Kasumi-1 (cell line): ENCODE data around the gene HBE1.
"Not testable (repeated sequence)": the region's sequence is repeated elsewhere in the genome, so short reads cannot be mapped to it uniquely, and the experiment has no call there.

ENCODE experiments used
- DNase-seq, 2 experiments: peaks; one replicate each; lab custom pipeline; 2025; lab: John Stamatoyannopoulos, UW

The HBE1 gene

DNA sequence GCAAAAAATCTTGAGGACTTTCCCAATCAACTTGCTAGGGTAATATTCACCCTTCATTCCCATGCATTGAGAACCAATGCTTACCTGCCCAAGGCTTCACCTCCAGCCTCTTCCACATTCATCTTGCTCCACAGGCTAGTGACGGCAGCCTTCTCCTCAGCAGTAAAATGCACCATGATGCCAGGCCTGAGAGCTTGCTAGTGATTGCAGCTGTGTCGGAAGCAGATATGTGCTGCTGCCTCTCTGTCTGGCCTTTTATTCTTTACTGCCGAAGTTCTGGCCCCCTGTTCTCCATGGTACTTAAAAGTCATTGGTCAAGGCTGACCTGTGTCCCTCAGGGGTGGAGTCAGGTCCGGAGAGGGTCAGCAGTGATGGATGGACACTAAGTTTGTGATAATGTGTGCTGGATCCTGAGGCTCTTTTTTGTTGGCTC is at the start of gene HBE1:
Gene HBE1 (minus strand): TSS at position 231 of the 433 bp plus-strand sequence. CDS start 55 bp downstream, at position 176.
- DNase-seq = no peak

DNA sequence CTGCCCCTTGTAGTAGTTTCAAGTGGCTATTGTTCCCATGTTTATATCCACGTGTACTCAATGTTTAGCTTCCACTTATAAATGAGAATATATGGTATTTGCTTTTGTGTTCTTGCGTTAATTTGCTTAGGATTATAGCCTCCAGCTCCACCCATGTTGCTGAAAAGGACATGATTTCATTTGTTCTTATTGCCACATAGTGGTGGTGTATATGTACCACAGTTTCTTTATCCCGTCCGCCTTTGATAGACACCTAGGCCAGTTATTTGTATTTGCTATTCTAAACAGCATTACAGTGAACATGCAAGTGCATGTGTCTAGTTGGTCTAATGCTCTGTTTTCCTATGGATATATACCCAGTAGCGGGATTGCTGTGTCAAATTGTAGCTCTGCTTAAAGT is 47.5 kb upstream of the HBE1 start:
- no peak for DNase-seq

DNA sequence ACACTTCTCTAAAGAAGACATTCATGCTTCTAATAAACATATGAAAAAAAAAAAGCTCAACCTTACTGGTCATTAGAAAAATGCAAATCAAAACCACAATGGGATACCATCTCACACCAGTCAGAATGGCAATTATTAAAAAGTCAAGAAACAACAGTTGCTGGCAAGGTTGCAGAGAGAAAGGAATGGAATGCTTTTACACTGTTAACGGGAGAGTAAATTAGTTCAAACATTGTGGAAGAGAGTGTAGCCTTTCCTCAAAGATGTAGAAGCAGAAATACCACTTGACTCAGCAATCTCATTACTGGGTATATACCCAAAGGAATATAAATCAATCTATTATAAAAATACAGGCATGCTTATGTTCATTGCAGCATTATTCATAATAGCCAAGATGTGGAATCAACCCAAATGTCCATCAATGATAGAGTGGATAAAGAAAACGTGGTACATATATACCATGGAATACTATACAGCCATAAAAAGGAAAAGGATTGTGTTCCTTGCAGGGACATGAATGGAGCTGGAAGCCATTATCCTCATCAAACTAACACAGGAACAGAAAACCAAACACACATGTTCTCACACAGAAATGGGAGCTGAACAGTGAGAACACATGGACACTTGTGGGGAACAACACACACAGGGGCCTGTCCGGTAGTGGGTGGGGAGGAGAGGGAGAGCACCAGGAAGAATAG is 43.7 kb upstream of the HBE1 start:
- DNase-seq = not testable (repeated sequence)

DNA sequence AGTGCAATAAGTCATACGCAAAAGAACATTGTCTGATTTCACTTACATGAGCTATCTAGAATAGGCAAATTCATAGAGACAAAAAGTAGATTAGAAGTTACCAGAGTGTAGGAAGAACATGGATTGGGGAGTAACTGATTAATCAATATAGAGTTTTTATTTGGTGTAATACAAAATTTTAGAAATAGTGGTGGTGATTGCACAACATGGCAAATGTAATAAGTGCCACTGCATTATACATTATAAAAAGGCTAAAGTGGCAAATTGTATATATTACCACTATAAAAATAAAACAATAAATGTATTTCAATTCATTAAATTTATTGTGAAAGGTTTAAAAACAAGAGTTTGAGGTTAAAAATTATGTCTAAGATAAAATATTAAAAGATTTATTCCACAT is 40.7 kb upstream of the HBE1 start:
- no peak for DNase-seq

DNA sequence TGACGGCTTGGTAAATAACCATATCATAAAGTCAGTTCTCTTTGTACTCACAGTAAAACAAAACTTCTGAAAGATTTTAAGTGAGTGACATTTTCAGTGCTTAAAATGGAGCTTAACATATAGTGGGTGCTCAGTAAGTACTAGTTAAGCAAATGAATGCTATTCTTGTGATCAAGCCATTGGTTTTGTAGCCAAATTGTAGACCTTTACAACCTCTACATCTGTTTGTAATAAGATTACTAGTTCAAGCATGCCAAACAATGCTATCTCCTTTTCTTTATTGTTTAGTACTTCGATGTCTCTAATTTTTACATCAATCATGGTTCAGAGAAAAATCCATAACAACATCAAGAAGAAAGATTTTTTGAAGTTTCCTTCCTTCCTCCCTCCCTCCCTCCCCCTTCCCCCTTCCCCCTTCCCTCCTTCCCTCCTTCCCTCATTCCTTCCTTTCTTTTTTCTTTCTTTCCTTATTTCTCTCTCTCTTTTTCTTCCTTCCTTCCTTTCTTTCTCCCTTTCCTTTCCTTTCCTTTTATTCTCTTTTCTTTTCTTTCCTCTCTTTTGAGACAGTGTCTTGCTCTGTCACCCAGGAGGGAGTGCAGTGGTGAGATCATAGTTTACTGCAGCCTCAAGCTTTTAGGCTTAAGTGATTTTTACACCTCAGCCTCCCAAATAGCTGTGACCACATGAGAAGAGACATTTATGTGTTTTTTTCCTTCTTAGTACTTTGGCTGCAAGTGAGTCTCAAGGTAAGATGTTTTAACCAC is 37.7 kb upstream of the HBE1 start:
- no peak for DNase-seq

DNA sequence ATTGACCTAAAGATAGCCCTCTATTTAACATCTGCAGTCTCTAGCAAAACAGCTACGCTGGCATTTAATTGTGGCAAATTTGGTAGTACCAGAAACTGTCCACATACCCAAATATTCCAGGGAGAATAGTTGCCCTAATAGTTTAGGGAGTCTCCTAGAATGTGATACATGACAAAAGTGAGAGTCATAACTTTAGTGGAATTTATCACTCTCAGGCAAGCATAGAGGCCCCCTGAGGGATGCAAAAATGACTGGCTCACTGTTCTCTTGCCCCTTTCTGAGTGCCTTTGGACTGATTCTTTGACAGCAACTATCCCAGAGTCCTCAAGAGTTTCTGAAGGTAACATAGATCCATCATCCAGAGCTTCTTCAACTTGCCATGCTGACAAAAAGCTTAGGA is 34.3 kb upstream of the HBE1 start:
- no peak for DNase-seq

DNA sequence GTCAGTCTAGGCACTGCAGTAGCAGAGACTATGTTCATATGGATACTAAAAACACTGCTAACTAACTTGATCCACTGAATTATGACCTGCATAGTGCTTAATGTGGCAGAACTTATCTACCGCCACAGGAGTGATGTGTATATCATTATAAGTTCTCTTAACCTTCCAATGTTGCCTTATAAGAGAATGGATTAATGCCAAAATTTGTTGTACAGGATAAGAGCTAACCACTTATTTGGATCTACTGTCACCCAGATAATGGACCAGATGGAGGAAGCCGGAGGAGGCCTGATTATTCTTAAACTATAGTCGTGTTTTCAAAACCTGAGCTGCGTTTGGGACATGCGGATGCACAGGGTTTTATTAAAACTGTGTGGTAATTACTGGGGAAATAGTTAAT is 33.9 kb upstream of the HBE1 start:
- no peak for DNase-seq

DNA sequence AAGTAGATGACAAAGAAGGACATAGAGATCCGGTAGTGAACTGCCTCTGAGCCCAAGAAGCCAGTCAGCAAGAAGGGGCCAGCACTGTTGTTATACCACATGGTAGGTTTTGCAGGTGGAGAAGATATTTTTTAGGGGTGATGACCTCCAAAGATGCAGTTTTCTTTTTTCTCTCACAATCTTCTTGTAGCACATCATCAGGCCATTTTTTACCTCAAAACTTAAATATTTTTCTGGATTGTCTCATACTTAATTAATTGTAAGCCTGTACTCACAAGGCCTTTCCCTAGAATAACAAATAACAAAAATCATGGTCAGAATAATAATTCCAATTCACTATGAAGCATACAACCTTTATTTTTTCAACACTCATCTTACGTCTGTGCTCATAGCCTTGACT is 32.1 kb upstream of the HBE1 start, which contains the start of gene OR51B4:
Gene OR51B4 (minus strand): TSS at position 101 of the 400 bp plus-strand sequence. CDS start 0 bp downstream, at position 101.
- DNase-seq = no peak

DNA sequence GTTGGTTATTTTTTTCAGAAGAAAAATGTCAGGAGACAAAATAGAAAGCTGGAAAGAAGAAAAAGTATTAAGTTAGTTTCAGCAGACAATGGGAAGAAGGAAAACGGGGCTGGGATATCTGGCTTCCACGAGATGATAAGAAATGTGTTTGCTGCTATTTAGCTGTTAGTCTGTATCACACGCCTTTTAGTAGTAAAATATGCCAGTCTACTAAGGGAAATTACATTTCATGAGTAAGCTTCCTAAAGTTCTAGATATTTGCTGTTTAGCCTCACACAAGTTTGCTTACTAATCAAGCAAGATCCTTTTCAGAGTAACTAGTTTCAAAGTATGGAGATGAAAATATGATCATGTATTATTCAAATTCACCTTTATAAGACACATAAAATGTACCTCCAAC is 30.5 kb upstream of the HBE1 start:
- DNase-seq = no peak

DNA sequence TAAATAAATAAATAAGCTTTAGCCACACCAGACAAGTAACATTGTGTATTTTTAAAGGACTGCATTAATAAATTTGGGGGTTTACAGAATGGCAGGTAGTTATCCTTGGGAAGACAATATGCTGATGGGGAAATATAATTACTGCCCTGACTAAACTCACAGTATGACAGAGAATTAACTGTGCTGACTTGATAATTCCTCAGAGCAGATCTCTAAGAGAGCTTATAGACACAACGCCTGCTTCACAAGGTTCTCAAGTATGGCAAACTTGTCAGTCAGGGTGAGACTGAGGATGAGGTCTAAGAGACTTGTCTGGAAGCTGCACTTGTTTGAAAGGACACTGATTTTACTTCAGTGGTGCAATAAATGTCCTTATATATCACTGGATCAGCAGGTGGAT is 28.7 kb upstream of the HBE1 start:
- no peak for DNase-seq

DNA sequence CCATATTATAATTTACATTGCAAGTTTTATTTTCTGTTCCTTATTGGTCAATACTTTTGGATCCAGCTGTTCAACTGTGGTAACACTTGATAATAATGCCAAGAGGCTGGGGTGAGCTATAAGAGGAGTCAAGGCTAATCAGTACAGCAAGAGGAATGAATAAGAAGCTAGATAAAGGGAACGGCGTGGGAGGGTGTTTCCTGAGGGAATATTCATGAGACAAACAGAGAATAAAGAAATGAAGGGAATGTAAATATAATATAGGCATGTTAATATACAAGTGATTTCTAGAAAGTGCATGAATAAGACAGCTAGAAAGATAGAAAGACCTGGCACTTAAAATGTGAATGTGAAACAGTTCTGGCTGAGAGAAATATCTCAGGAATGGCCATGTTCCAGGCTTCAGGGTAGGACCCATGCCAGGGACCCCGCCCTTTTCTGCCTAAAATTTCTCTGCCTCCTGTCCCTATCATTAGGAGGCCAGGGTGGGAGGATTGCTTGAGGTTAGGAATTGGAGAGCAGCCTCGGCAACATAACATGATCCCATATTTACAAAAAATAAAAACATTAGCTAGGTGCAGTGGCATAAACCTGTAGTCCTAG is 28.1 kb upstream of the HBE1 start:
- DNase-seq = no peak

DNA sequence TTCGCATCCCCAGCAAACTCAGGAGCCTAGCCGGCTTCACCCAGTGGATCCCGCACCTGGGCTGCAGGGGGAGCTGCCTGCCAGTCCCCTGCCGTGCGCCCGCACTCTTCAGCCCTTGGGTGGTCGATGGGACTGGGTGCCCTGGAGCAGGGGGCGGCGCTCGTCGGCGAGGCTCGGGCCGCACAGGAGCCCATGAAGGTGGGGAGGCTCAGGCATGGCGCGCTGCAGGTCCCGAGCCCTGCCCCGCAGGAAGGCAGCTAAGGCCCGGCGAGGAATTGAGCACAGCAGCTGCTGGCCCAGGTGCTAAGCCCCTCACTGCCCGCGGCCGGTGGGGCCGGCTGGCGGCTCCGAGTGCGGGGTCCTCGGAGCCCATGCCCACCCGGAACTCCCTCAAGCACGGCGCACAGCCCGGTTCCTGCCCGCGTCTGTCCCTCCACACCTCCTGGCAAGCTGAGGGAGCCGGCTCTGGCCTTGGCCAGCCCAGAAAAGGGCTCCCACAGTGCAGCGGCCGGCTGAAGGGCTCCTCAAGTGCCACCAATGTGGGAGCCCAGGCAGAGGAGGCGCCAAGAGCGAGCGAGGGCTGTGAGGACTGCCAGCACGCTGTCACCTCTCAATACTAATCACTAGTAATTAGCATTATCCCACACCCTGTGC is 24.7 kb upstream of the HBE1 start:
- DNase-seq = not testable (repeated sequence)

DNA sequence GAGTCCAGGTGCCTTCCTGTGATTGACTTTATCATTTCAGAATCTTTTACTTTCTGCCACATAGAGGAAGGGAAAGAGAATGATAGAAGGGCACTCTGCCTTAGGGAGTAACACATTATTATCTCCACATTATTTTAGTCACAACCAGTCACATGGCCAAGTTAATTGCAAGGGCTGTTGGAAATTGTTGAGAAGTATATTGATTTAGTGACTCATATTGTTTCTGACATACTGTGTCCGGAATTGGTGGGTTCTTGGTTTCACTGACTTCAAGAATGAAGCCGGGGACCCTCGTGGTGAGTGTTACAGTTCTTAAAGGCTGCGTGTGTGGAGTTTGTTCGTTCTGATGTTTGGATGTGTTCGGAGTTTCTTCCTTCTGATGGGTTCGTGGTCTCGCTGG is 23.3 kb upstream of the HBE1 start:
- no peak for DNase-seq

DNA sequence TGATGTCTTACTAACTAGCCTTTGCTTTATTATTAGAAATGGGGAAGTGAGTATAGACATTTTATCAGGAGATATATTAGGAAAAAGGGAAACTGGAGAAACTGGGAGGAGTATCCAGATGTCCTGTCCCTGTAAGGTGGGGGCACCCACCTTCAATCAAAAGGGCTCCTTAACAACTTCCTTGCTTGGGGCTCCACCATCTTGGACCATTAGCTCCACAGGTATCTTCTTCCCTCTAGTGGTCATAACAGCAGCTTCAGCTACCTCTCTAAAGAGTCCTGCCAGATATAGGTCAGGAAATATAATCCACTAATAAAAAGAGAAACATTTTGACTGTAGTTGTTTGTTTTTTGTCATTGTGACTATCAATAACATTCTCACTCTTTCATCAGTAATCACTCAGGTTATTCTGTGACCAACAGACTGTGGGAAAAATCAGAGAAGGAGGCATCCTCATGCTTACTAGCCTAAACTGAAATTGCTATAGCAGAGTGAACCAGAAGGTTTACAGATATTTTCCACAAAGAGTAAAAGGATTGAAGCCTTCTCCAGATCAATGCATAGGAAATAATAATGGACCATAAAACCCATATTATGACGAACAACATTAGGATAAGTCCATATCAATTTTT is 21.6 kb upstream of the HBE1 start:
- no peak for DNase-seq

DNA sequence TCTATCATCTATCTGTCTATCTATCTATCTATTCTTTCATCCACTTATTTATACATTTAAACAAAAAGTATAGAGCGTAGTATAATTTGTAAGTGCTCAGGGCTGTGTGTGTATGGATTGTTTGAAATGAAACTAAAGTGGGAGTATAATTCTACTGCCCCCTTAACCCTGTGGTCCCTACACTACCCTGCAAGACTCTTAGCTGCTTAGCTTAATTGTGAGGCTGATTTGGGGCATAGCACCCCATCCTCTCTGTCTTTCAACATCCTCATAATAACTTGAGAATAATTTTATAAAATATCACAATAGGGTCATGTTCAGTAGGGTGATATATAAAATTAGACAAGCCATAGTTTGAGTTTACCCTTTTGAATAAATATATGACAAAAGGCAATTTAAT is 20.4 kb upstream of the HBE1 start:
- no peak for DNase-seq

DNA sequence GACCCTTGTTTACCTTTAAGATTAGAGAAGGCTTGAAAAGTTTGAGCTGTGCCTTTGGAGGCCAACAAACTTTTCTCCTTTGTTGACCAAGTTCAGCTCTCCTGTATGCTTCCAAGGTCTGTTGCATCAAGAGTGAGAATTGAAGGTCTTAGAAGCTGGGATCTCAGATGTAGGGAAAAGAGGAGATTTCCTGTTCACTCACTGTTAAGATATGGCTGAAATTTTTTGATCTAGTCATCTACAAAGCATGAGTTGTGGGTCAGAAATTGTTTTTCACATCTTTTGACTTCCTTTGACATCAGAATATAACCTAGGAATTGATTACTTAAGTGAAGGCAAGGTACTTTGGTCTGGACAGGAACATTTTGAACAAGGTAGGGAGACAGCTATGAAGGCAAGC is 20.0 kb upstream of the HBE1 start:
- DNase-seq = no peak

DNA sequence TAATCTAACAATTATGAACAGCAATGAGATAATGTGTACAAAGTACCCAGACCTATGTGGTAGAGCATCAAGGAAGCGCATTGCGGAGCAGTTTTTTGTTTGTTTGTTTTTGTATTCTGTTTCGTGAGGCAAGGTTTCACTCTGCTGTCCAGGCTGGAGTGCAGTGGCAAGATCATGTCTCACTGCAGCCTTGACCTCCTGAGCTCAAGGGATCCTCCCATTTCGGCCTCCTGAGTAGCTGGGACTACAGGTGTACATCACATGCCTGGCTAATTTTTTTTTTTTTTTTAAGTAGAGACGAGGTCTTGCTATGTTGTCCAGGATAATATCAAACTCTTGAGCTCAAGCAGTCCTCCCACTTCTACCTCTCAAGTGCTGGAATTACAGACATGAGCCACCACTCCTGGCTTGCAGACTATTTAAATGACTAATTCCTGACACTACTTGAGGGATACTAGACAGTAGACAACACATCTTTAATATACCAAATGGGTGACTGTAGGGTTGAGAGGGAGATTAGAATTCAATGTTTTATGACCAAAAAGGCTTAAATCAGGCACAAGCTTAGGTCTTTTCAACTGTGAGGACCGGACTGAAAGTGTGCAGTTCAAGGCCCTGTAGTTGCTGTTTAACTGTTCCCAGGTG is 19.3 kb upstream of the HBE1 start:
- DNase-seq = no peak

DNA sequence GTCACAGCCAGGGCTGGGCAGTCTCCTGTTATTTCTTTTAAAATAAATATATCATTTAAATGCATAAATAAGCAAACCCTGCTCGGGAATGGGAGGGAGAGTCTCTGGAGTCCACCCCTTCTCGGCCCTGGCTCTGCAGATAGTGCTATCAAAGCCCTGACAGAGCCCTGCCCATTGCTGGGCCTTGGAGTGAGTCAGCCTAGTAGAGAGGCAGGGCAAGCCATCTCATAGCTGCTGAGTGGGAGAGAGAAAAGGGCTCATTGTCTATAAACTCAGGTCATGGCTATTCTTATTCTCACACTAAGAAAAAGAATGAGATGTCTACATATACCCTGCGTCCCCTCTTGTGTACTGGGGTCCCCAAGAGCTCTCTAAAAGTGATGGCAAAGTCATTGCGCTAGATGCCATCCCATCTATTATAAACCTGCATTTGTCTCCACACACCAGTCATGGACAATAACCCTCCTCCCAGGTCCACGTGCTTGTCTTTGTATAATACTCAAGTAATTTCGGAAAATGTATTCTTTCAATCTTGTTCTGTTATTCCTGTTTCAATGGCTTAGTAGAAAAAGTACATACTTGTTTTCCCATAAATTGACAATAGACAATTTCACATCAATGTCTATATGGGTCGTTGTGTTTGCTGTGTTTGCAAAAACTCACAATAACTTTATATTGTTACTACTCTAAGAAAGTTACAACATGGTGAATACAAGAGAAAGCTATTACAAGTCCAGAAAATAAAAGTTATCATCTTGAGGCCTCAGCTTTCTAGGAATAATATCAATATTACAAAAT is 18.6 kb upstream of the HBE1 start:
- no peak for DNase-seq

DNA sequence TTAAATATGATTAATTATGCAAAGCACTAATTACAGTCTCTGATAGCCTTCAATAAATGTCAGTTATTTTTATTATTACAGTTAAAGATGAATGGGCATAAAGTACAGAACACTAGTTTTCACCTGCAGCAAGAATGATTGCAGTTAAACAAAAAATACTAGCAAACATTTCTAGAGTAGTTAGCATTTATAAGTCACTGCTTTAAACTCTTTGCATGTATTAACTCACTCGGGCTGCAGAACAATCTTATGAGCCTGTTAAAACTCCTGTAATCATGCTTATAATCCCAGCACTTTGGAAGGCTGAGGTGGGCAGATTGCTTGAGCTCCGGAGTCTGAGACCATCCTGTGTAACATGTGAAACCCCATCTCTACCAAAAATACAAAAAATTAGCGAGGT is 17.2 kb upstream of the HBE1 start:
- DNase-seq = no peak

DNA sequence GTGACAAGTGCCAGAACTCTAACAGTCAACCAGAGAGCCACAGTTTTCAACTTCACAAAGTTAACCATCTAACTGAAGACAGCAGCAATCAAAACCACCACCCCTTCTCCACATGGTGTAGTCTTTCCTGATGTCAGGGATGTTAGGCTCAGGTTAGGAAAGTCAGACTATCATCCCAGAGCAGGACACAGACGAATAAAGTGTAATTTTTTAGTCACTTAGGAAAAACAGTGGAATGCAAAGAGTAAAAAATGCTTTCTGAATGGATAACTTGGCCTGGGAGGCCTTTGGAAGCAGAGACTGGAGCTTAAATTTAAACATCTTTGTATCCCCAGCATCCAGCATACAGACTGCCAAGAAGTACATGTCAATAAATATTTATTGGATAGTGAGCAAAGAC is 16.6 kb upstream of the HBE1 start:
- no peak for DNase-seq
